ENCODE data around the gene KLK13. TPM values are rescaled to one million over a fixed set of nuclear protein-coding genes. Genes with fewer than 3 reads are reported as not detected.

The KLK13 gene, protein sequence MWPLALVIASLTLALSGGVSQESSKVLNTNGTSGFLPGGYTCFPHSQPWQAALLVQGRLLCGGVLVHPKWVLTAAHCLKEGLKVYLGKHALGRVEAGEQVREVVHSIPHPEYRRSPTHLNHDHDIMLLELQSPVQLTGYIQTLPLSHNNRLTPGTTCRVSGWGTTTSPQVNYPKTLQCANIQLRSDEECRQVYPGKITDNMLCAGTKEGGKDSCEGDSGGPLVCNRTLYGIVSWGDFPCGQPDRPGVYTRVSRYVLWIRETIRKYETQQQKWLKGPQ
- 0.15 to 0.29 TPM in 2 of 5 replicates, not detected in the others for total RNA-seq (2022; extraction: Qiagen RNA extraction; ENCODE audit: low read depth)

GRCh38 chr19:51064534-51065220 is at the start of gene KLK13:
Gene KLK13 (minus strand): TSS chr19:51065092. CDS start chr19:51065067, 25 bp downstream.

GRCh38 chr19:51108066-51108804 is 43.3 kb upstream of the KLK13 start, which contains the start of gene CTU1:
Gene CTU1 (minus strand): TSS chr19:51108409. CDS start chr19:51104569, 3,840 bp downstream.

DNA sequence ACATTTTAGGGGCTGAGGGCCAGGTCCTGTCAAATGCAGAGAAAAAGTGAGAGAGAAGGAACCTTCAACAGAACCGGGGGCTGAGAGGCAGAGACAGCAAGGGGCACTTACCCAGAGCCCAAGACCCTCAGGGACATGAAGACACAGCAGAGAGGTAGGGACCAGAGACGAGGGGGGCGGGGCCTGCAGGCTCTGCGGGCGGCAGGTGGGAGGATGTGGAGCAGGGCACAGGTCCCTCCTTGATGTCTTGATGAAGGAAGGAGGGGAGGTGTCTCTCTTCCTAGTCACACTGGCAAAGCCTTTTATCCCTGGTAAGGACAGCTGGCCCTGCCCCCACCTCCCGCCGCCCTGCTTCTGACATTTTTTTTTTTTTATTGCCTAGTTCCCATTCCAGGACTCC is 17.7 kb upstream of the KLK13 start, which contains the start of gene KLK14:
TSS of gene KLK14 (minus strand) at position 277 of the 400 bp plus-strand sequence. CDS start at position 4, 273 bp downstream.

DNA sequence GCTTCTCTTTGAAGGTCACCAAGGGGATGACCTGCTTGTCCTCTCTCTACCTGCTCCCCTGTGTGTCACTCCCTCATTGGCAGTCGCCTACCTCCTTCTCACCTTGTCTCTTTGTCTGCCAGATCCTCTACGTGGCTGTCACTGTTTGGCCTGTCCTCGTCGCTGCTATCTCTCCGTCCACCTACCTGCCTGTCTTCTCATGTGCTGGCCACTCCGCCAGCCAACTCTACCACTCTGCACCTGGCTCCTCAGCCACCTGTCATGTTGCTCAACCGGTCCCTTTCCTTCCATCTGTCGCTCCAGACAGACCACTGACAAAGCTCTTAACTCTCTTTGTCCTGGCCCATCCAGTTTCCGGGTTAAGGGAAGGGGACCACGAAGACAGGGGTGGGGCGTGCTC is 30.2 kb downstream of the KLK13 start, which contains the start of gene KLK12:
TSS of gene KLK12 (minus strand) at position 299 of the 400 bp plus-strand sequence. CDS start 381 bp downstream, outside the sequence.

DNA sequence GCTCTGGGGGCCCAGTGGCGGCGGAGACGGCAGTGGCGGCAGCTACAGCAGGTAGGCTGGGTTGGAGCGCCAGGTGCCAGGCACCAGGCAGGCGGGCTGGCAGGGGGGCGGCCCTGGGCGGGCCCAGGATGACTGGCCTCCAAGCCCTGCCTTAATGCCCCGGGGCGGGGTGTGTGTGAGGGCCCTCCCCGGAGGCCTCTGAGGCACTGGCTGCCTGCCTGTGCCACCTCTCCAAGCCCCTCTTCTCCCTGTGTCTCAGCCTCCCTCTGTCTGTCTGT is 38.4 kb downstream of the KLK13 start, which contains the start of gene KLK11:
TSS of gene KLK11 (minus strand) at position 63 of the 278 bp plus-strand sequence. CDS start 985 bp downstream, outside the sequence.

DNA sequence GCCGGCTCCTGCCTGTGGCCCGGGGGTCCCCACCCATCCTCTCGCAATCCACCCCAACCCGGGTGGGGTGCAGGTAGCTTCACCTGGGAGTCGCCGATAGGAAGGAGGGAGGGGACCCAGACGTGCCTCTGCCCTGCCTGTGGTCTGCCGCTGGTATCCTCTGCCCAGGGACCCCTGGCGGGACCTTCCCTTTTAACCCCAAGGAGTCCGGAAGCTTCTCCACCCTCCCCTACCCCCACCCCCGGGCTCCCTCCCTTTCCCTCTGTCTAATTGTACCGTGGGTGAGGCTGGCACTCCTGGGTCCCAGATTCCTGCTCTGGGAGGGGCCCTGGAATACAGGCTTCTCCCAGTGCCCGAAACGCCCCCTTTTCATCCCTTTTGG is 45.4 kb downstream of the KLK13 start, which contains the start of gene KLK10:
TSS of gene KLK10 (minus strand) at position 166 of the 382 bp plus-strand sequence. CDS start 579 bp downstream, outside the sequence.

Other genes starting within 250 kb of the KLK13 start
- gene KLK1, start 241.3 kb downstream of the KLK13 start, total RNA-seq (2022; extraction: Qiagen RNA extraction; ENCODE audit: low read depth) = 0.08 TPM in 1 of 5 replicates, not detected in the others
- gene KLK15, start 231.5 kb downstream of the KLK13 start, total RNA-seq (2022; extraction: Qiagen RNA extraction; ENCODE audit: low read depth) = not detected in 5 replicates
- not detected in 5 replicates for gene KLK3, start 210.2 kb downstream of the KLK13 start, total RNA-seq (2022; extraction: Qiagen RNA extraction; ENCODE audit: low read depth)
- 0.06 to 0.62 TPM in 2 of 5 replicates, not detected in the others for gene KLK2, start 191.7 kb downstream of the KLK13 start, total RNA-seq (2022; extraction: Qiagen RNA extraction; ENCODE audit: low read depth)
- gene KLK4, start 153.7 kb downstream of the KLK13 start, total RNA-seq (2022; extraction: Qiagen RNA extraction; ENCODE audit: low read depth) = 0.43 TPM in 1 of 5 replicates, not detected in the others
- not detected in 5 replicates for gene KLK5, start 112.1 kb downstream of the KLK13 start, total RNA-seq (2022; extraction: Qiagen RNA extraction; ENCODE audit: low read depth)
- 0.17 to 1.4 TPM (median 0.23 TPM) in 5 replicates for gene KLK6, start 95.5 kb downstream of the KLK13 start, total RNA-seq (2022; extraction: Qiagen RNA extraction; ENCODE audit: low read depth)
- gene KLK7, start 81.2 kb downstream of the KLK13 start, total RNA-seq (2022; extraction: Qiagen RNA extraction; ENCODE audit: low read depth) = not detected in 5 replicates
- gene KLK8, start 63.5 kb downstream of the KLK13 start, total RNA-seq (2022; extraction: Qiagen RNA extraction; ENCODE audit: low read depth) = not detected in 5 replicates
- gene KLK10, start 45.4 kb downstream of the KLK13 start, total RNA-seq (2022; extraction: Qiagen RNA extraction; ENCODE audit: low read depth) = 0.19 to 0.73 TPM (median 0.29 TPM) in 5 replicates
- not detected in 5 replicates for gene KLK11, start 38.5 kb downstream of the KLK13 start, total RNA-seq (2022; extraction: Qiagen RNA extraction; ENCODE audit: low read depth)
- not detected in 5 replicates for gene KLK12, start 30.1 kb downstream of the KLK13 start, total RNA-seq (2022; extraction: Qiagen RNA extraction; ENCODE audit: low read depth)
- gene KLK14, start 17.8 kb upstream of the KLK13 start, total RNA-seq (2022; extraction: Qiagen RNA extraction; ENCODE audit: low read depth) = 0.16 to 0.92 TPM (median 0.39 TPM) in 5 replicates
- gene CTU1, start 43.3 kb upstream of the KLK13 start, total RNA-seq (2022; extraction: Qiagen RNA extraction; ENCODE audit: low read depth) = 5.5 to 18.1 TPM (median 16.9 TPM) in 5 replicates
- gene SIGLEC9, start 59.8 kb upstream of the KLK13 start, total RNA-seq (2022; extraction: Qiagen RNA extraction; ENCODE audit: low read depth) = not detected in 5 replicates
- not detected in 5 replicates for gene SIGLEC7, start 77.2 kb upstream of the KLK13 start, total RNA-seq (2022; extraction: Qiagen RNA extraction; ENCODE audit: low read depth)
- gene CD33, start 160.0 kb upstream of the KLK13 start, total RNA-seq (2022; extraction: Qiagen RNA extraction; ENCODE audit: low read depth) = 0.02 to 0.14 TPM (median 0.09 TPM) in 3 of 5 replicates, not detected in the others
- not detected in 5 replicates for gene SIGLECL1, start 186.0 kb upstream of the KLK13 start, total RNA-seq (2022; extraction: Qiagen RNA extraction; ENCODE audit: low read depth)
- gene IGLON5, start 246.6 kb upstream of the KLK13 start, total RNA-seq (2022; extraction: Qiagen RNA extraction; ENCODE audit: low read depth) = 0.07 to 0.09 TPM in 2 of 5 replicates, not detected in the others

Measured in A549 treated with RU486 at 1 μM for 4 hours (cell line).